Natural killer cell (primary cell): ENCODE results near the gene KAZN. TPM values are rescaled to one million over a fixed set of nuclear protein-coding genes. Genes with fewer than 3 reads are reported as not detected.

Source experiments
- ATAC-seq, 3 donors: fragments of 150-1000 bp in 2 of 3; fragments of 200-7000 bp in 1 of 3; cut with Tn5 transposase; 1 replicate in 1 of 3; 2 replicates in 2 of 3; pipeline ENCODE4 v1.10.0; 2021; ENCODE audit warnings: mild to moderate bottlenecking in 2 of 3, moderate library complexity in 2 of 3
- DNase-seq, 2 donors: peaks; one replicate each; pipeline versions ENCODE4 v3.0.0 to v3.0.0-alpha.2; 2013 to 2021; ENCODE audit warnings: mixed read lengths in 1 of 2
- H3K27ac ChIP-seq: one replicate; pipeline ENCODE4 v1.5.1; 2013; ENCODE audit warnings: mild to moderate bottlenecking, low read length
- H3K27me3 ChIP-seq: one replicate; pipeline ENCODE4 v1.6.1; 2013; ENCODE audit warnings: low read length; ENCODE audit not compliant: control insufficient read depth, insufficient read depth
- H3K36me3 ChIP-seq: one replicate; pipeline ENCODE4 v1.6.1; 2013; ENCODE audit warnings: low read length; ENCODE audit not compliant: control insufficient read depth, insufficient read depth
- H3K4me1 ChIP-seq: one replicate; pipeline ENCODE4 v1.6.1; 2013; ENCODE audit warnings: low read length; ENCODE audit not compliant: control insufficient read depth, insufficient read depth
- H3K4me3 ChIP-seq: one replicate; pipeline ENCODE4 v1.5.1; 2013; ENCODE audit warnings: low read length
- H3K9me3 ChIP-seq: one replicate; pipeline ENCODE4 v1.6.1; 2013; ENCODE audit warnings: low read length; ENCODE audit not compliant: control insufficient read depth, insufficient read depth
- H3K27ac Mint-ChIP-seq, 2 donors: one replicate each; pipeline ENCODE4 v1.8.0; 2022; ENCODE audit warnings: mild to moderate bottlenecking in 2 of 2, mixed read lengths in 2 of 2, moderate library complexity in 1 of 2
- H3K27me3 Mint-ChIP-seq, 2 donors: one replicate each; pipeline ENCODE4 v1.8.0; 2022; ENCODE audit warnings: low read depth in 2 of 2, mixed read lengths in 2 of 2
- H3K36me3 Mint-ChIP-seq: one replicate; pipeline ENCODE4 v1.8.0; 2022; ENCODE audit warnings: mixed read lengths
- H3K4me1 Mint-ChIP-seq, 2 donors: one replicate each; pipeline ENCODE4 v1.8.0; 2022; ENCODE audit warnings: mixed read lengths in 2 of 2
- H3K4me3 Mint-ChIP-seq: one replicate; pipeline ENCODE4 v1.8.0; 2022; ENCODE audit warnings: mild to moderate bottlenecking, moderate library complexity, mixed read lengths
- H3K9me3 Mint-ChIP-seq, 2 donors: one replicate each; pipeline ENCODE4 v1.8.0; 2022; ENCODE audit warnings: mixed read lengths in 2 of 2
- WGBS: methylation state at CpG from one replicate; pipeline ENCODE4 v1.1.7; 2013; ENCODE audit warnings: missing lambda C conversion rate; ENCODE audit not compliant: insufficient coverage; 5-methylcytosine and 5-hydroxymethylcytosine counted together
- intact Hi-C: fragments of 100-400 bp; cut with micrococcal nuclease; formaldehyde crosslinking; loops from one replicate; pipeline ENCODE4 v1.14.2; 2022
- total RNA-seq, 4 donors: library from RNA; stranded (reverse); fragments of 120-200 nt in 1 of 4; gene quantifications; one replicate each; pipeline versions ENCODE4 v1.2.3 to v1.2.4, GENCODE V29; 2013 to 2022
- TF ChIP-seq, protein P1 (sequence below): fragments of 200-600 bp; IDR thresholded peaks from one replicate; pipeline ENCODE4 v1.8.0; 2022; ENCODE audit warnings: antibody characterized with exemption

Gene KAZN
- total RNA-seq, 3 donors from 2014 or later (not counting 1 experiment from before 2014, with no cell fraction given) = 1.2 to 2.0 (median 1.7) TPM

GRCh38 chr1:15048437-15048980 is 450.0 kb downstream of the KAZN start:
- Mint-ChIP-seq H3K27ac (no peak overlapping the region), H3K4me1 (peaks cover 0 to 13% of the 10 kb centered on the region in 2 donors), H3K27me3 (no peaks in the 10 kb centered on the region), H3K9me3 (no peaks in the 10 kb centered on the region), H3K36me3 (no peaks in the 10 kb centered on the region), H3K4me3 (no peak overlapping the region)
- 88% methylated on average over 35 of the region's 35 CpGs for WGBS
- Histone ChIP-seq H3K36me3 (no peaks in the 10 kb centered on the region), H3K4me3 (no peak overlapping the region), H3K9me3 (no peaks in the 10 kb centered on the region), H3K27ac (no peak overlapping the region), H3K27me3 (no peaks in the 10 kb centered on the region), H3K4me1 (no peaks in the 10 kb centered on the region)
- intact Hi-C loops = no loop called here
- no peak for ATAC-seq
- TF ChIP-seq, protein P1, sequence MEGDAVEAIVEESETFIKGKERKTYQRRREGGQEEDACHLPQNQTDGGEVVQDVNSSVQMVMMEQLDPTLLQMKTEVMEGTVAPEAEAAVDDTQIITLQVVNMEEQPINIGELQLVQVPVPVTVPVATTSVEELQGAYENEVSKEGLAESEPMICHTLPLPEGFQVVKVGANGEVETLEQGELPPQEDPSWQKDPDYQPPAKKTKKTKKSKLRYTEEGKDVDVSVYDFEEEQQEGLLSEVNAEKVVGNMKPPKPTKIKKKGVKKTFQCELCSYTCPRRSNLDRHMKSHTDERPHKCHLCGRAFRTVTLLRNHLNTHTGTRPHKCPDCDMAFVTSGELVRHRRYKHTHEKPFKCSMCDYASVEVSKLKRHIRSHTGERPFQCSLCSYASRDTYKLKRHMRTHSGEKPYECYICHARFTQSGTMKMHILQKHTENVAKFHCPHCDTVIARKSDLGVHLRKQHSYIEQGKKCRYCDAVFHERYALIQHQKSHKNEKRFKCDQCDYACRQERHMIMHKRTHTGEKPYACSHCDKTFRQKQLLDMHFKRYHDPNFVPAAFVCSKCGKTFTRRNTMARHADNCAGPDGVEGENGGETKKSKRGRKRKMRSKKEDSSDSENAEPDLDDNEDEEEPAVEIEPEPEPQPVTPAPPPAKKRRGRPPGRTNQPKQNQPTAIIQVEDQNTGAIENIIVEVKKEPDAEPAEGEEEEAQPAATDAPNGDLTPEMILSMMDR = no peak
- DNase-seq = no peak

DNA sequence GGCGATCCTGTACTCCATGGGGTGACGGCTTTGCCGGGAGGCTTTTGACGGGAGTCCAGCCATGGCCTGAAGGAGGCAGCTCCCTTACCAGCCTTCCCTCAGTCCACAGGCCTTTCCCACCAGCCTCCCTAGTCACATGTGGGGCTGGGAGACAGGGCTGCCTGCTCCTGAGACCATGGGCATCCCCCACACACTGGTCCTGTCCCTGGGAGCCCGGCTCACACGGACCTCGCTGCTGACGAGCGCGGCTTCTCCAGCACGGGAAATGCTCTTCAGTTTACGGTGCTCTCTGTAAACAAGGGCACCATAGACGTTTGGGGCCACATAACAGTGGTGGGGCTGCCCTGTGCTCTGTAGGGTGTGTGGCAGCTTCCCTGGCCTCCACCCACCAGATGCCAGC is 450.6 kb downstream of the KAZN start:
- H3K9me3 ChIP-seq = no peaks in the 10 kb centered on the region
- no peaks in the 10 kb centered on the region for H3K36me3 ChIP-seq
- H3K36me3 Mint-ChIP-seq = no peaks in the 10 kb centered on the region
- H3K27ac Mint-ChIP-seq = no peak overlapping the region
- 94% methylated on average over 13 of the region's 13 CpGs for WGBS
- intact Hi-C loops = no loop called here
- TF ChIP-seq, protein P1 = no peak
- no peaks in the 10 kb centered on the region for H3K27me3 Mint-ChIP-seq
- no peak for DNase-seq
- no peak overlapping the region for H3K4me3 ChIP-seq
- H3K9me3 Mint-ChIP-seq = no peaks in the 10 kb centered on the region
- no peak overlapping the region for H3K4me3 Mint-ChIP-seq
- no peak for ATAC-seq
- no peaks in the 10 kb centered on the region for H3K4me1 ChIP-seq
- no peaks in the 10 kb centered on the region for H3K27me3 ChIP-seq
- H3K4me1 Mint-ChIP-seq = peaks cover 0 to 13% of the 10 kb centered on the region in 2 donors
- H3K27ac ChIP-seq = no peak overlapping the region

DNA sequence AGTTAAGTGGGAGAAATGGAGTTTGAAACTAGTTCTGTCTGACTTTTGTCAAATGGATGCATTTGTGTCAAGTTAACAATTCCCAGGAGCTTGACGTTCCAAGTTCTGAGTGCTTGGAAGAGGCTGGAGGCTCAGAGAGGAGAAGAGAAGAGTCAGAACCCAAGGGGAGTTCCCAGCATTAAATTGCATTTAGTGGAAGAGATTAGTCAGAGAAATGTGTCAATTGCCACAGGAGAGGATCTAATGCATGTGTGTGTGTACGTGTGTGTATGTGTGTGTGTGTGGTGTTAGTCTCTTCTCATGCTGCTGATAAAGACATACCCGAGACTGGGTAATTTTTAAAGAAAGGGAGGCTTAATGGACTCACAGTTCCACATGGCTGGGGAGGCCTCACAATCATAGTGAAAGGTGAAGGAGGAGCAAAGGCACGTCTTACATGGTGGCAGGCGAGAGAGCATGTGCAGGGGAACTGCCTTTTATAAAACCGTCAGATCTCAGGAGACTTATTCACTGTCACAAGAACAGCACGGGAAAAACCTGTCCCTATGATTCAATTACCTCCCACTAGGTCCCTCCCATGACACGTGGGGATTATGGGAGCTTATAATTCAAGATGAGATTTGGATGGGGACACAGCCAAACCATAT is 453.5 kb downstream of the KAZN start:
- no peak overlapping the region for H3K4me3 Mint-ChIP-seq
- ATAC-seq = no peak
- H3K36me3 ChIP-seq = no peaks in the 10 kb centered on the region
- H3K9me3 ChIP-seq = no peaks in the 10 kb centered on the region
- no peak overlapping the region for H3K27ac ChIP-seq
- 83% methylated on average over 7 of the region's 8 CpGs for WGBS
- H3K27me3 Mint-ChIP-seq = no peaks in the 10 kb centered on the region
- H3K4me1 Mint-ChIP-seq = peaks cover 0 to 7% of the 10 kb centered on the region in 2 donors
- no peaks in the 10 kb centered on the region for H3K27me3 ChIP-seq
- no peaks in the 10 kb centered on the region for H3K36me3 Mint-ChIP-seq
- no peaks in the 10 kb centered on the region for H3K4me1 ChIP-seq
- H3K9me3 Mint-ChIP-seq = no peaks in the 10 kb centered on the region
- H3K4me3 ChIP-seq = no peak overlapping the region
- no peak for DNase-seq
- peak overlapping the region in 1 of 2 donors; percentile 8 for H3K27ac Mint-ChIP-seq
- intact Hi-C loops = no loop called here
- TF ChIP-seq, protein P1 = no peak

DNA sequence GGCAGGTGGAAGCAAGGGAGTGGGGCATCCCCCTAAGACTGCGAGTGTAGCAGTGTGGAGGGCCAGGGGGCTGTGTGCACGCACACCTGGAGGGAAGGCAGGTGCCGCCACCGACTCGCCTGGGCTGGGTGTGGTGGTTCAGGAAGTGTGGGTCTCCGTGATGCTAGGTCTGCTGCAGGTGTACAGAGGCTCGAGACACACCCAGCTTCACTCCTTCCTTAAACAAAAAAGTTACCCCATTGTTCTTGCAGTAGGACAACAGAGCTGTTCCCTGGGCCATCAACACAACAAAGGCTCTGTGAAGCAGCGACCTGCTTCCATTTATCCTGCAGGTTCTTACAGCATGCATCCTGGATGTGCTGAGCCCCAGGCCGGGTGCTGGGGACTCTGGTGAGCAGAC is 454.7 kb downstream of the KAZN start:
- H3K27ac ChIP-seq = no peak overlapping the region
- intact Hi-C loops = no loop called here
- H3K27me3 Mint-ChIP-seq = peaks cover 0 to 6% of the 10 kb centered on the region in 2 donors
- no peaks in the 10 kb centered on the region for H3K27me3 ChIP-seq
- no peak overlapping the region for H3K27ac Mint-ChIP-seq
- peaks cover 0 to 11% of the 10 kb centered on the region in 2 donors for H3K4me1 Mint-ChIP-seq
- H3K9me3 Mint-ChIP-seq = no peaks in the 10 kb centered on the region
- 68% methylated on average over 9 of the region's 9 CpGs for WGBS
- H3K36me3 Mint-ChIP-seq = no peaks in the 10 kb centered on the region
- ATAC-seq (no peak), DNase-seq (no peak)
- TF ChIP-seq, protein P1 = no peak
- no peaks in the 10 kb centered on the region for H3K9me3 ChIP-seq
- no peak overlapping the region for H3K4me3 Mint-ChIP-seq
- H3K36me3 ChIP-seq = no peaks in the 10 kb centered on the region
- H3K4me1 ChIP-seq = no peaks in the 10 kb centered on the region
- H3K4me3 ChIP-seq = no peak overlapping the region
